ENCODE results near the gene SYNE4.

SYNE4 gene

GRCh38 chr19:36006955-36007354 lies 1.7 kb downstream of the SYNE4 start:
- DNase-seq (ENCODE audit: low spot score): no peak
- Histone ChIP-seq H3K4me1 (ENCODE audit: insufficient read depth, poor library complexity, severe bottlenecking) (no peaks in the 10 kb centered on the region), H3K36me3 (ENCODE audit: low read depth) (no peaks in the 10 kb centered on the region), H3K27ac (ENCODE audit: poor library complexity, severe bottlenecking) (no peak overlapping the region), H3K27me3 (ENCODE audit: insufficient read depth, poor library complexity, severe bottlenecking) (no peaks in the 10 kb centered on the region), H3K9me3 (ENCODE audit: severe bottlenecking) (no peaks in the 10 kb centered on the region), H3K4me3 (ENCODE audit: severe bottlenecking) (no peak overlapping the region)
- no peak for ATAC-seq (ENCODE audit: low read depth)
- TF ChIP-seq CTCF (IDR thresholded peaks at IDR 0.05; ENCODE audit: poor library complexity, severe bottlenecking): no peak

- H3K27me3 ChIP-seq (ENCODE audit: insufficient read depth, poor library complexity, severe bottlenecking): no peaks in the 10 kb centered on the region
- peaks cover 5% of the 10 kb centered on the region for H3K36me3 ChIP-seq (ENCODE audit: low read depth)
- TF ChIP-seq CTCF (IDR thresholded peaks at IDR 0.05; ENCODE audit: poor library complexity, severe bottlenecking): no peak
- no peak overlapping the region for H3K27ac ChIP-seq (ENCODE audit: poor library complexity, severe bottlenecking)
- DNase-seq (ENCODE audit: low spot score) (no peak), ATAC-seq (ENCODE audit: low read depth) (no peak)
- H3K4me1 ChIP-seq (ENCODE audit: insufficient read depth, poor library complexity, severe bottlenecking): no peaks in the 10 kb centered on the region
- no peaks in the 10 kb centered on the region for H3K9me3 ChIP-seq (ENCODE audit: severe bottlenecking)
- H3K4me3 ChIP-seq (ENCODE audit: severe bottlenecking): no peak overlapping the region
Observed at GRCh38 chr19:36003284-36003683, 5.3 kb downstream of the SYNE4 start.

- no peaks in the 10 kb centered on the region for H3K4me1 ChIP-seq (ENCODE audit: insufficient read depth, poor library complexity, severe bottlenecking)
- H3K9me3 ChIP-seq (ENCODE audit: severe bottlenecking): no peaks in the 10 kb centered on the region
- ATAC-seq (ENCODE audit: low read depth) (no peak), DNase-seq (ENCODE audit: low spot score) (no peak)
- H3K4me3 ChIP-seq (ENCODE audit: severe bottlenecking): no peak overlapping the region
- peaks cover 12% of the 10 kb centered on the region for H3K36me3 ChIP-seq (ENCODE audit: low read depth)
- H3K27me3 ChIP-seq (ENCODE audit: insufficient read depth, poor library complexity, severe bottlenecking): no peaks in the 10 kb centered on the region
- no peak for TF ChIP-seq CTCF (IDR thresholded peaks at IDR 0.05; ENCODE audit: poor library complexity, severe bottlenecking)
- H3K27ac ChIP-seq (ENCODE audit: poor library complexity, severe bottlenecking): no peak overlapping the region
Observed at GRCh38 chr19:36001605-36002004, 7.0 kb downstream of the SYNE4 start.

- no peaks in the 10 kb centered on the region for H3K9me3 ChIP-seq (ENCODE audit: severe bottlenecking)
- no peak for DNase-seq (ENCODE audit: low spot score)
- H3K27ac ChIP-seq (ENCODE audit: poor library complexity, severe bottlenecking): no peak overlapping the region
- no peak overlapping the region for H3K4me3 ChIP-seq (ENCODE audit: severe bottlenecking)
- TF ChIP-seq CTCF (IDR thresholded peaks at IDR 0.05; ENCODE audit: poor library complexity, severe bottlenecking): no peak
- no peaks in the 10 kb centered on the region for H3K27me3 ChIP-seq (ENCODE audit: insufficient read depth, poor library complexity, severe bottlenecking)
- H3K4me1 ChIP-seq (ENCODE audit: insufficient read depth, poor library complexity, severe bottlenecking): peaks cover 3% of the 10 kb centered on the region
- no peak for ATAC-seq (ENCODE audit: low read depth)
- peaks cover 18% of the 10 kb centered on the region for H3K36me3 ChIP-seq (ENCODE audit: low read depth)
Observed at GRCh38 chr19:35996777-35997176, 11.8 kb downstream of the SYNE4 start.

GRCh38 chr19:35995048-35995993 lies 13.3 kb downstream of the SYNE4 start, which contains the start of gene SDHAF1:
TSS of gene SDHAF1 (plus strand) at chr19:35995188. CDS start at chr19:35995275, 87 bp downstream.
- TF ChIP-seq CTCF (IDR thresholded peaks at IDR 0.05; ENCODE audit: poor library complexity, severe bottlenecking): no peak
- no peaks in the 10 kb centered on the region for H3K27me3 ChIP-seq (ENCODE audit: insufficient read depth, poor library complexity, severe bottlenecking)
- H3K4me1 ChIP-seq (ENCODE audit: insufficient read depth, poor library complexity, severe bottlenecking): peaks cover 3% of the 10 kb centered on the region
- ATAC-seq (ENCODE audit: low read depth) (peak; percentile 83), DNase-seq (ENCODE audit: low spot score) (peak; percentile 95)
- H3K9me3 ChIP-seq (ENCODE audit: severe bottlenecking): no peaks in the 10 kb centered on the region
- peak within 1 kb of the TSS; percentile 27 for H3K27ac ChIP-seq (ENCODE audit: poor library complexity, severe bottlenecking)
- H3K36me3 ChIP-seq (ENCODE audit: low read depth): peaks cover 18% of the 10 kb centered on the region
- H3K4me3 ChIP-seq (ENCODE audit: severe bottlenecking): peak within 1 kb of the TSS; percentile 61
